Right cardiac atrium (tissue), 5 donors: Measurements from ENCODE around the gene BLOC1S6. TPM values are rescaled to one million over a fixed set of nuclear protein-coding genes. Genes with fewer than 3 reads are reported as not detected.
A peak's percentile ranks its signal among the peaks of the same experiment; 100 is the strongest.

Experiments
- ATAC-seq, 2 donors: fragments of 200-7000 bp; cut with Tn5 transposase; one replicate each; pipeline versions ENCODE4 v1.8.0 to v1.9.1; 2020; ENCODE audit warnings: moderate library complexity in 2 of 2, mild to moderate bottlenecking in 1 of 2
- DNase-seq, 3 donors: peaks; one replicate each; pipeline ENCODE4 v3.0.0-alpha.2; 2020
- H3K27ac ChIP-seq: one replicate; pipeline ENCODE4 v1.5.1; 2013; ENCODE audit warnings: mild to moderate bottlenecking, low read length, control low read depth, moderate library complexity
- H3K27me3 ChIP-seq: one replicate; pipeline ENCODE4 v1.6.1; 2013; ENCODE audit not compliant: control insufficient read depth, insufficient read depth
- H3K4me1 ChIP-seq: one replicate; pipeline ENCODE4 v1.6.1; 2013; ENCODE audit warnings: low read length; ENCODE audit not compliant: control insufficient read depth, insufficient read depth
- H3K4me3 ChIP-seq: one replicate; pipeline ENCODE4 v1.5.1; 2013; ENCODE audit warnings: low read length, control low read depth
- H3K9me3 ChIP-seq: one replicate; pipeline ENCODE4 v1.6.1; 2013; ENCODE audit warnings: low read length; ENCODE audit not compliant: control insufficient read depth
- whole genome bisulfite sequencing: extraction: QIAGEN DNeasy Blood & Tissue Kit; methylation state at CpG from one replicate; pipeline ENCODE4 v1.1.7; 2013; 5-methylcytosine and 5-hydroxymethylcytosine counted together
- intact Hi-C, 4 donors: fragments of 100-400 bp; cut with DNase I; formaldehyde crosslinking; loops; one replicate each; pipeline versions ENCODE4 v1.11.0 to v1.14.0; 2022 to 2023
- polyA plus RNA-seq: library from polyadenylated mRNA; stranded (reverse); fragments of 200-250 nt; gene quantifications from one replicate; pipeline ENCODE4 v1.2.3, GENCODE V29; 2013
- total RNA-seq, 4 donors: library from RNA; stranded (reverse); fragmentation: NEBNext Ultra II Directional; extraction: Animal tissue kit (Norgen Biotek cat#: 25700); gene quantifications; one replicate each; pipeline ENCODE4 v1.2.1, GENCODE V29; 2021
- donor health status: healthy with polysubstance abuse.
- donor health status: DM: no; HTN: yes; CAD: no.
- donor health status: DM: no; HTN: no; CAD: no.
- donor health status: DM: no; HTN: yes; CAD: no; lungs with severe emphysema.
- donor health status: DM: yes; HTN: yes; CAD: no.

Gene BLOC1S6
- total and polyA plus RNA-seq, 5 donors, result 18.5 to 37.8 (median 35.0) TPM

DNA sequence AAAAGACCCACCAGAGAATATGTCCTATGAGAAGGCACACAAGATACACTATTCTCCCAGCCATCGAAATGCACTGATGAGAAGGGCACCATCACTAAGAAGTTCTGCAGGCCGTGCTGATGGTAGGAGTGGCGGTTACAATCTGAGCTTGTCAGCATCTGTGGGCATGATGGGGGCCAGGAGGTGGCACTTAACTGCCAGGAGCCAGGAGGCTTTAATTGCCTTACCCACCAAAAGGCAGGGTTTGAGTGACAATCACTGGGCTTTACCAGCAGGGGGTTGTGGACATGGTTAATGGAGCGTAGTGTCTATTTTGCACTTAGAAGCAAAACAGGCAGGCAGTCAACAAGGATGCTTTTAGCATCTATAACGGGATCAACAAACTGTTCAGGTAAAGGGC lies 31.6 kb downstream of the BLOC1S6 start:
- intact Hi-C loops, result loop anchor here in 3 of 4 donors (10.0 kb wide), 3 partner anchors 94 to 164 kb away; partner anchors contain the start of gene SLC30A4 (in 1 of the 3)
- DNase-seq, result no peak
- WGBS, result 92% methylated on average over 5 of the region's 5 CpGs
- Histone ChIP-seq H3K4me1 (no peaks in the 10 kb centered on the region), H3K9me3 (no peaks in the 10 kb centered on the region), H3K27me3 (no peaks in the 10 kb centered on the region), H3K4me3 (no peak overlapping the region), H3K27ac (no peak overlapping the region)
- ATAC-seq, result no peak

- 95% methylated on average over 7 of the region's 7 CpGs for WGBS
- intact Hi-C loops, result no loop called here
- H3K27ac ChIP-seq, result no peak overlapping the region
- DNase-seq (no peak), ATAC-seq (no peak)
- H3K27me3 ChIP-seq, result no peaks in the 10 kb centered on the region
- H3K4me3 ChIP-seq, result no peak overlapping the region
- no peaks in the 10 kb centered on the region for H3K9me3 ChIP-seq
- no peaks in the 10 kb centered on the region for H3K4me1 ChIP-seq
Measured at GRCh38 chr15:45628136-45628535, 41.0 kb downstream of the BLOC1S6 start.

DNA sequence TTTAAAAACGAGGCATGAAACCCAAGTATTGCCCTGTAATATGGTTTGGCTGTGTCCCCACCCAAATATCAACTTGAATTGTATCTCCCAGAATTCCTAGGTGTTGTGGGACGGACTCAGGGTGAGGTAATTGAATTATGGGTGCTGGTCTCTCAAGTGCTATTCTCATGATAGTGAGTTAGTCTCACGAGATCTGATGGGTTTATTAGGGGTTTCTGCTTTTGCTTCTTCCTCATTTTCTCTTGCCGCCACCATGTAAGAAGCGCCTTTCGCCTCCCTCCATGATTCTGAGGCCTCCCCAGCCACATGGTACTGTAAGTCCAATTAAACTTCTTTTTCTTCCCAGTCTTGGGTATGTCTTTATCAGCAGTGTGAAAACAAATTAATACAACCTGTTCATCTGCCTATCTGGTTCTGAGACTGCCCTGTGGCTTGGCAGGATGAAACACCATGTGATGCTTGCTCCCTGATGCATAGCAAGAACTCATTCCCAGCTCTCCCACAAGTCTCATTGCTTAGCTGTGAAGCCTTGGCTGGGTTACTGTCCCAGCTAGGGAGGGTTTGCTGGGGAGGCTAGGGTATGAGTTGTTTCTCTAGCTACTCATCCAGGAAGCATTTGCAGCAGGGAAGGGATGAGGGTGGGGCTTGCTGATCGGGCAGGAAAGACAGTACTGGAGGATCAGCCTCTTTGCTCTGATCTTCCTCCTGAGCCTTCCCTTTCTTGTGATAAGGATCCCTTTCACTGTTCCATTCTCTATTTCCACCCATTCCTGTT lies 43.9 kb downstream of the BLOC1S6 start:
- Histone ChIP-seq H3K4me1 (peaks cover 4% of the 10 kb centered on the region), H3K4me3 (no peak overlapping the region), H3K27ac (no peak overlapping the region), H3K27me3 (no peaks in the 10 kb centered on the region), H3K9me3 (no peaks in the 10 kb centered on the region)
- intact Hi-C loops, result no loop called here
- ATAC-seq, result peak in 1 of 2 donors; percentile 10
- DNase-seq, result peak in 2 of 3 donors; percentile 35 to 54
- whole genome bisulfite sequencing, result 74% methylated on average over 7 of the region's 7 CpGs

DNA sequence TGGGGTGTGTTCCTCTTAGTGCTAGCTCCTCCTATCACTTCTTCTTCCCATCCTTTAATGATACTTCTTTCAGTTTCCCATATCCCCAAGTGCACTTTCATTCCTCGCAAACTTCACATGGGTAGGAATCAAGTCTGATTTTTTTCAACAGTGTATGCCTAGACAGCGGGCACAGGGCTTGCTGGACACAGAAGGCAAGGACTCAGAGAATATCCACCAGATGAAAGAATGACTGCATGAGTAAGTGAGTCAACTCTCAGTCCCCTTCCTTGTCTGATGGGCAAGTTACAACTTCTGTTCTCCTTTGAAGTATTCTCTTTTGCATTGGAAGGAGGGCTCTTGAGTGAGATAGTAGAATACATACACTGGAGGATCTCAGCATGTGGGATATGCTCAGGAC lies 44.6 kb downstream of the BLOC1S6 start:
- Histone ChIP-seq H3K9me3 (no peaks in the 10 kb centered on the region), H3K4me1 (peaks cover 7% of the 10 kb centered on the region), H3K4me3 (no peak overlapping the region), H3K27me3 (no peaks in the 10 kb centered on the region), H3K27ac (no peak overlapping the region)
- DNase-seq (no peak), ATAC-seq (no peak)
- intact Hi-C loops, result no loop called here
- WGBS, result 62% methylated on average over 2 of the region's 2 CpGs

DNA sequence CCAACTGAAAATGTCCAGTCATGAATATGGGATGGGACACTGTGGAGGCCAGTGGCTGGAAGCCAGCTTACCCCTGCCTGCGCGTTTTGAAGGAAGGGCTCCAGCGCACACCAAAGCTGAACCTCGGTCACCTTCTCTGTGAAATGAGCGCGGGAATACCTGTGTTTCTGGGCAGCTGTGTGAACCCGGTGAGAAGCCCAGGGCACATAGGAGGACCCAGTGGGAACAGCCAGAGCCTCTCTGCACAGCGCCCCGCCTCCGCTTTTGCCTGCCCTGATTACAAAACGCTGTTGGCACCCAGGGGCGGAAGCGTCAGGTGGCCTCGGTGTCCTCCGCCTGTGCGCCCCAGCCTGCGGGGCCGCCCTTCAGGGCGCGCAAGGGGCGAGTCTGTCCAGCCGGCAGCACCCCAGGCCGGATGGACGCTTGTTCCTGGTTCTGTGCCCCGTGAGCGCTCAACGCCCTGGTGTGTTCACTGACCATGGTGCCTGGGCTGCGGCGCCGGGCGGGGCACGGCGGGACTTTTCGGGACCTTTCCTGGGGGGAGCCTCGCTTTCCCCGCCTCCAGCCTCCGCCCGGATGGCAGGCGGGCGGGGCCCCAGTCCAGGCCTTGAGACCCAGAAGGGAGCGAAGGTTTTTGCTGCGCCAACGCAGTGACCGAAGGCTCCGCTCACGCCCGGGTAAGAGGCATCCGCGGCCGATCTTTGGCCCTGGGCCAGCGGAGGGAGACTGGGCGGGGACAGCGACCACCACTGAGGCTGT lies 47.4 kb downstream of the BLOC1S6 start, which contains the start of gene SQOR:
Gene SQOR, plus strand, starts transcription at position 598 of the 759 bp plus-strand sequence. CDS start 23,895 bp downstream, outside the sequence.
- 3% methylated on average over 53 of the region's 53 CpGs for WGBS
- DNase-seq (peak; percentile 91 to 96 (median 95)), ATAC-seq (peak; percentile 94 to 95)
- no peaks in the 10 kb centered on the region for H3K27me3 ChIP-seq
- intact Hi-C loops, result no loop called here
- peak within 1 kb of the TSS; percentile 85 for H3K27ac ChIP-seq
- peak within 1 kb of the TSS; percentile 68 for H3K4me3 ChIP-seq
- no peaks in the 10 kb centered on the region for H3K9me3 ChIP-seq
- peaks cover 7% of the 10 kb centered on the region for H3K4me1 ChIP-seq

DNA sequence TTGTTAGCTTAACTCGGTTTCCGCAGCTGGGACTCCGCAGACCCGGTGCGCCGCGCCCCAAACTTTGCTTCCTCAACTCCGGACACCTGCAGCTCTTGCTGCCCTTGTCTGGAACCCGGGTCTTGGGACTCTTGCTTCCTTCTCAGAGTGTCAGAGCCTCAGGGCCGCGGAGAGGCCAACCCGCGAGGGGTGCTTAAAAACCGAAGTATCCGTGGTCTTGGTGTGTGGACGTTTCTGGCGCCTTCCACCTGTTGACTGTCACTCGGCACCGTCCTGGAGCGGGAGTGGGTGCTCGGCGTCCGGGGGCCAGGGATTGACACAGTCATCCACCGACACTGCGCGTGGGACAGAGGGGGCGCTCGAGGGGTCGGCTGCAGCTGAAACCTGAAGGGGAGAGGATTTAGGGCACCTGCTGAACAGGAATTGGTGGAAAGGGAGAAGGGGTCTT lies 48.0 kb downstream of the BLOC1S6 start:
- peak; percentile 62 to 86 (median 85) for DNase-seq
- no peaks in the 10 kb centered on the region for H3K9me3 ChIP-seq
- H3K27ac ChIP-seq, result peak overlapping the region; percentile 85
- H3K4me1 ChIP-seq, result peaks cover 7% of the 10 kb centered on the region
- WGBS, result under 1% methylated on average over 29 of the region's 29 CpGs
- peak; percentile 63 to 66 for ATAC-seq
- peak overlapping the region; percentile 68 for H3K4me3 ChIP-seq
- intact Hi-C loops, result no loop called here
- no peaks in the 10 kb centered on the region for H3K27me3 ChIP-seq

DNA sequence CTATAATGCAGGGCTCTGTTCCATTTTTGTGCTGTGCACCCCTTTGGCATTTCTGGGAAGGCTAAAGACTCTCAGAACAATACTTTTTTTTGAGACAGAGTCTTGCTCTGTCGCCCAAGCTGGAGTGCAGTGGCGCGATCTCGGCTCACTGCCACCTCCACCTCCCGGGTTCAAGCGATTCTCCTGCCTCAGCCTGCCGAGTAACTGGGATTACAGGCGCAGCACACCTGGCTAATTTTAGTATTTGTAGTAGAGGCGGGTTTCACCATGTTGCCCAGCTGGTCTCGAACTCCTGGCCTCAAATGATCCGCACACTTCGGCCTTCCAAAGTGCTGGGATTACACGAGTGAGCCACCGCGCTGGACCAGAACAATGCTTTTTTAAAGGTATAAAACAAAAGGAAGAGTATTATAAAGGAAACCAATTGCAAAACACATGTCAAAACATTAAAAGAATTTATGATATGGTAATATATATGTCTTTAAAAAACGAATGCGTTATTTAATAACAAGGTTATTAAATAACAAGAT lies 48.6 kb downstream of the BLOC1S6 start:
- Histone ChIP-seq H3K27ac (peak overlapping the region; percentile 85), H3K9me3 (no peaks in the 10 kb centered on the region), H3K27me3 (no peaks in the 10 kb centered on the region), H3K4me1 (peaks cover 8% of the 10 kb centered on the region), H3K4me3 (peak overlapping the region; percentile 68)
- intact Hi-C loops, result no loop called here
- no peak for DNase-seq
- no peak for ATAC-seq
- WGBS, result 58% methylated on average over 17 of the region's 17 CpGs

DNA sequence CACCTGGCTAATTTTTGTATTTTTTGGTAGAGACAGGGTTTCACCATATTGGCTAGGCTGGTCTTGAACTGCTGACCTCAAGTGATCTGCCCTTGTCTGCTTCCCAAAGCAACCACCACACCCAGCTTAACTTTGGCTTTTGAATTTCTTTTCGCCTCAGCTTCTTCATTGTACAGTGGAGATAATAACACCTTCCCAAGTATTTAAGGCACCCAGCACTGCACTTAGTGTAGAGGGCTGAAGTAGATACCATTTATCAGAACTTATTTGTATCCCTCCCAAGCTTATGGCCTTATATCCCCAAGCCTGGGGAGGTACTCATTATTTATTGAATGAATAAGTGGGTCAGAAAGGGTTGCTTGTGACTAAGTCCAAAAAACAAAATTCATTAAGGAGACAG lies 50.0 kb downstream of the BLOC1S6 start:
- peaks cover 14% of the 10 kb centered on the region for H3K4me1 ChIP-seq
- H3K27me3 ChIP-seq, result no peaks in the 10 kb centered on the region
- peak overlapping the region; percentile 36 for H3K4me3 ChIP-seq
- ATAC-seq, result no peak
- WGBS, result 48% methylated on average over 1 of the region's 1 CpG
- H3K27ac ChIP-seq, result peak overlapping the region; percentile 14
- no peaks in the 10 kb centered on the region for H3K9me3 ChIP-seq
- DNase-seq, result no peak
- intact Hi-C loops, result no loop called here

DNA sequence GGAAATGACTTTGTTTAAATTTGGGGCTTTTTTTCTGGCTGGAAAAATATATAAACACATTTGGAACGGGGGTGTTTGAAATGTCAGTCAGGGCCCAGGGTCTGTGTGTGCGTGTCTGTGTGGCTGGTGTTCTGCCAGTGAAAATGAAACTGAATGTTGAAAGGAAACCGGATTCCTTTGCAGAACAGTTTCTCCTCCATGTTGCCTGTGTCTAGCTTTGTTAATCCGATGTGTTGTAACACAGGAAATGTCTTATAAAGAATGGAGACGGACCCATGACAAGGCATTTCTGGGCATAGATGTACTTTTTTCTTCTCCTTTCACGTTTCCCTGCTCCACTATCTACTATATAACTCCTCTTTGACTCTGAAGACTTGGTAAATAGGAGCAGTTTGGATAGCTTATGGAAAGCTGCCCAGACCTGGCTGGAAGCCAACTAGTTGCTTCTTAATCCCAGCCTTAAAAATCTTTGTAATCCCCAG lies 50.4 kb downstream of the BLOC1S6 start:
- peak; percentile 30 to 31 for ATAC-seq
- peak; percentile 67 to 83 (median 78) for DNase-seq
- H3K4me3 ChIP-seq, result peak overlapping the region; percentile 36
- no peaks in the 10 kb centered on the region for H3K27me3 ChIP-seq
- 1% methylated on average over 6 of the region's 6 CpGs for WGBS
- H3K4me1 ChIP-seq, result peaks cover 14% of the 10 kb centered on the region
- H3K9me3 ChIP-seq, result no peaks in the 10 kb centered on the region
- intact Hi-C loops, result no loop called here
- peak overlapping the region; percentile 14 for H3K27ac ChIP-seq

- H3K4me1 ChIP-seq, result peaks cover 17% of the 10 kb centered on the region
- ATAC-seq, result peak in 1 of 2 donors; percentile 24
- no peak for DNase-seq
- no peaks in the 10 kb centered on the region for H3K9me3 ChIP-seq
- intact Hi-C loops, result no loop called here
- no peak overlapping the region for H3K4me3 ChIP-seq
- no peaks in the 10 kb centered on the region for H3K27me3 ChIP-seq
- 66% methylated on average over 2 of the region's 2 CpGs for WGBS
- no peak overlapping the region for H3K27ac ChIP-seq
Measured at GRCh38 chr15:45640616-45641015, 53.4 kb downstream of the BLOC1S6 start.

GRCh38 chr15:45641374-45641781 lies 54.2 kb downstream of the BLOC1S6 start:
- WGBS, result 18% methylated on average over 1 of the region's 1 CpG
- intact Hi-C loops, result no loop called here
- H3K9me3 ChIP-seq, result no peaks in the 10 kb centered on the region
- no peaks in the 10 kb centered on the region for H3K27me3 ChIP-seq
- DNase-seq (no peak), ATAC-seq (peak; percentile 25 to 52)
- H3K27ac ChIP-seq, result no peak overlapping the region
- no peak overlapping the region for H3K4me3 ChIP-seq
- H3K4me1 ChIP-seq, result peaks cover 12% of the 10 kb centered on the region
